GM15510 (cell line): Measurements from ENCODE around the gene SHANK2.

Source experiments
- POLR2A ChIP-seq: IDR thresholded peaks from 3 replicates; pipeline ENCODE4 v1.6.1; 2011; ENCODE audit warnings: borderline replicate concordance; ENCODE audit not compliant: insufficient read length; ENCODE audit errors: extremely low read depth

The SHANK2 gene

DNA sequence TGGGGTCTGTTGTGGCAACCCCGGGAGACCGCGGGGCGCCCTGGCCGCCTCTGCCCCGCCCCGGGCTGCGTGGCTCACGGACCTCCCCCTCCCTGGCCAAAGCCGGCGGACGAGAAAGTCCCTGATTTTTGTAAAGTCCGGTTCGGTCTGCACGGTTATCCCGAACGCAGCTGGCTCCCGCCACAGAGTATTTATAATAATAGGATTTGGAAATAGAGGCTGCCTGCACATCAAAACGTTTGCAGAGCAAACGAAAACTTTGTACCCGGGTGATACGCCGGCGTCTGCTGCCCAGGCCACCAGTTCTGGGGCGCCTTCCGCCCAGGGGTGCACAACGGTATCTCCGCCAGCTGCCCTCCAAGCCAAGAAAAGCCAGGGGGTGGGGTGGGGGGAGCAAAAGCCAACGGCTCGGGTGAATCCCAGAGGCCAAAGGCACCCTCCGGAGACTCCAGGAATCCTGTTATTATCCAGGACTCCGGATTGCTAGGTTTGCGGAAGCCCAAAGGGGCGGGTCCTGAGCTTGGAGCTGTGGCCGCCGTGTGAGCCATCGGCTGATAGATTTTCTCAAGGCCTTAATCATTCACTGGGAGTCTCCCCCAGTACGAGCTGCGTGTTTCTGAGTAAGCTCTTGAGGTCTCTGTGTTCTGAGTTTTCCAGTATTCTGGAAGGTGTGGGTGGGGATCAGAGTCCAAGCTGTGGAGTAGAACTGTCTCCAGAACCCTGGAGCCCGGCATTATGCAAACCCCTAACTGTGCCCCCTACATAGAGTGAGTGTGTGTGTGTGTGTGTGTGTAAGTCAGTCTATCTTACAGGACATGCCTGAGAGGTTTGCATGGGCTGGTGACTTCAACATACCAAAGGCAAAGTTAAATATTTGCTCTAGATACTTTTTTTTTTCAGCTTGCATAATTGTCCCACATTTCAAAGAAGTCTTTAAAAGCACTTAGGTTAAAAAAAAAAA, 673 bp upstream of the SHANK2 start:
- no peak for TF ChIP-seq POLR2A

GRCh38 chr11:71251761-71252268, 562 bp downstream of the SHANK2 start:
- TF ChIP-seq POLR2A = no peak

DNA sequence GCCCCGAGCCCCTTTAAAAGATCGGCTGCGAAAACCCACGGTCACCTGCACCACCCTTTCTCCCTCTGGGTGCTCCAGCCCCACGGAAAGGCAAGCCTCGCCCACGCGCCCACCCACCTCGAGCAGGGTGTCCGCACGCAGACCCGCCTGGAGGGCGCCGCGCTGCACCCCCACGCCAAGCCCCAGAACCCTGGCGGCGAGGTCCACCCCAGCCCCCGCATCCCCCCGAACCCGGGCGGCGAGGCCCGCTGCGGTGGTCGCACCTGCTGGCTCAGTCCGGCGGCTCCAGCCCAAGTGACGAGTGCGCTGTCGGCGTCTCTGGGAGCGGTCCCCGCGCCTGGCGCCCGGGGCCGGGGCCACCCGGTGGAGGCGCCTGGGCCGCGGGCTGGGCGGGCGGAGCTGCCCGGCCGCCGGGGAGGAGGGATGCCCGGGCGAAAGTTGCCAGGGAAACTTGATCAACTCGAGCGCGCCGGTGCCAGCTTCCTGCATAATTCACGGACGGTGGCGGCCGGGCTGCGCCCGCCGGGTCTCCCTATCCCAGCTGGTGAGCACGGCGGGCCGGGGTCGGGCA, 1.1 kb downstream of the SHANK2 start:
- TF ChIP-seq POLR2A = no peak

DNA sequence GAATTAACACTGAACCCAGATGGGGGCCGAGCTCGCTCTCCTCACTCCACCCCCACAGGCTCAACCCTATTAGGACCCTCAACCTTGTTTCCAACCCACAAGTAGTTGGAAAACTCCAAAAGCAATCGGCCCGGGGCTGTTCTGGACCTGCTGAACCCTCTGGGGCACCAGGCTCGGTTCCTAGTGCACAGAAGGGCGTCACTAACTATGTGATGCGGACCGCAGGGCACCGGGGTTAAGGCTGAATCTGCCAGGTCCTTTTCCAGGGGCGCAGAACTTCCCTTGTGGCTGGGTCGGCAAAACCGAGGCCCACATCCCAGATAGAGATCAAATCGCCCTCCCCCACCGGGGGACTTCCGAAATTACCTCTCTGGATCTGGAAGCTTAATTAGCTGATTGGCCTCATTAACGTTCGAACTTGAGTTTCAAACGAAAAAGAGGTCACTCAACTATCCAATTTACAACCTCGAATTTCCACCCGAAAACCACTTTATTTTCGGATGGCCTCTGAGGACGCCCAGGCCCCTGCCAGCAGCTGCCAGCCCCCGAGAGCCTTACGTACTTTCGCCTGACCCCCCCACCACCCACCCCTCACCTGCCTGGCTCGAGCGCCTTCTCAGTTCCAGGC, 1.7 kb downstream of the SHANK2 start:
- no peak for TF ChIP-seq POLR2A

- no peak for TF ChIP-seq POLR2A
These were observed 3.1 kb downstream of the SHANK2 start for GRCh38 chr11:71249301-71249700.

DNA sequence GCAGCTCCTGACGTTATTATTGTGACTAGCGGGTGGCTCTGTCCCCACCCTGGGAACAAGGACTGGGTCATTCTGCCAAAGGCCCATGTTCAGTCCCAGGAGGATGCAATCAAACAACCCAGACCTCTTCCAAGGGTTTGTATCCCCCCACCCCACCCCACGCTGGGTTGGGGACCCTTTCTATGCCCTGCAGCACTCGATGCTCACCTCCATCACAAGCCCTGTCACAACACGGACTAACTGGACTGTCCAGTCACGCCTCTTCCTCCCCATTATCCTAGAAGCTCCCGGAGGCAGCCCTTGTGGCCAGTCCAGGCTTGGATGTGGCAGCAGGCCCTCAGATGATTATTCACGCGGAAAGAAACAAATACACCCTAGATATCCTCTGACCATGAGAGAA, 3.7 kb downstream of the SHANK2 start:
- TF ChIP-seq POLR2A = no peak

GRCh38 chr11:71248251-71248570, 4.2 kb downstream of the SHANK2 start:
- no peak for TF ChIP-seq POLR2A

GRCh38 chr11:71247551-71248250, 4.7 kb downstream of the SHANK2 start:
- TF ChIP-seq POLR2A = no peak

DNA sequence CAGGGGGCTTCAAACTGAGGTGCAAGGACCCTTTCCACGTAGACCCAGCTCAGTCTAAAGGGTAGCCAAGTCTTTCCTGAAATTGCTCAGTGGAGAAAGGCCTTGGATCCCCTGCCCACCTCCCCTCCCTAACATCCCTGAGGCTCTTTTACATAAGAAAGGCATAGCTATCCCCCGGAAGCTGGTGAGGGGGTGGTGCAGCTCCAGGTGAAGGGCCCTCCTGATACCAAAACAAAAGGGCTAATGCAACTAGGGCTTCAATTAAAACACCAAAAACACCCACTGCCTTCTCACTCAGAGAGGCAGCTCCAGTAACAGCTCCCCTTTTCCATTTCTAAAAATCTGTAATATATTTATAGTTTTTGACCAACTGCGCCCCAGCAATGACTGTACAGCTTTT, 5.8 kb downstream of the SHANK2 start:
- no peak for TF ChIP-seq POLR2A

- TF ChIP-seq POLR2A = no peak
These were observed 6.6 kb downstream of the SHANK2 start for GRCh38 chr11:71245601-71246391.

DNA sequence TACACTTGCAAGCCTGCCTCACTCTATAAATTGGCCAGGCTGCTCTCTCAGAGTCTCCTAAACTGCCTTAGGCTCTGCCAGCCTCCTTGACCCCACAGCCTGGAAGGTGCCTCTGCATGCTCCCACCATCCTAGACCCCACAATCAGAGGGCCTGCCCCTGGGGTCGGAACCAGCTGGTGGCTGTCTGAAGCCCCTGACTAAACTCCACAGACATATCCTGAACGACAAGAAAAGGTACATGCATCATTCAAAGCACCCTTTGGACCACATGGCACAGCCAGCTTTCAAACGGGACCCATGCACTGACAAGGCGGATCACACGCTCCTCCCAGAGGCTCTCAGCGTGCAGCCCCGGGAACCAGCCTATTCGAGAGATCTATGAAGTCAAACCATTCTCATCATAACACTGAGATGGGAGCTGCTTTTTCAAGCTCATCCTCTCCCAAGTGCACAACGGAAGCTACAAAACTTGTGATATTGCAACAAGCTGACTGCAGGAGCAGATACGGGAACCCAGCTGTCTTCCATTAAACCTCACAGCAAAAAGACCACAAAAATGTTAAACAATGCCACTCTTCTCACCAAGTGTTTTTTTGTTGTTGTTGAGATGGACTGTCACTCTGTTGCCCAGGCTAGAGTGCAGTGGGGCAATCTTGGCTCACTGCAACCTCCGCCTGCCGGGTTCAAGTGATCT, 8.1 kb downstream of the SHANK2 start:
- TF ChIP-seq POLR2A = no peak

- TF ChIP-seq POLR2A = no peak
These were observed 10.0 kb downstream of the SHANK2 start for GRCh38 chr11:71242391-71242790.

DNA sequence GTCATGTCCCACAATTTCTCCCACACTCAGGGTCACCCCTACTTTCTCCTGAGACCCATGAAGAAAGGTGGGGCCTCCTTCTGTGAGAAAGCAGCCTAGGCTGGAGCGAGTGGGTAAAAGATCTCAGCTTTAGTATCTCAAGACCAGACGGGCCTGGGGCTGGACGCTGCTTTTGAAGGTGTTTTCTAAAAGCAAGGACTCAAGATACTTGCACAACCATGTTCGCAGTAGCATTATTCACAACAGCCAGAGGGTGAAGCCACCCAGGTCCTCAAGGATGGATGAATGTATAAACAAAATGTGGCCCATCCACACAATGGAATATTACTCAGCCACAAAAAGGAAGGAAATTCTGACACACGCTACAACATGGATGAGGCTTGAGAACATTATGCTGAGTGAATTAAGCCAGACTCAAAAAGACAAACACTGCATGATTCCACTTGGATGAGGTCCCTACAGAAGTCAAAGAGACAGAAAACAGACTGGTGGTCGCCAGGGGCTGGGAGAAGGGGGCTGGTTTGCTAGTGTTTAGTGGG, 10.6 kb downstream of the SHANK2 start:
- TF ChIP-seq POLR2A = no peak
